Retinal pigment epithelial cell (primary cell): ENCODE results near the gene SEC31A.

Experiments
- DNase-seq: peaks from one replicate; pipeline ENCODE4 v3.0.0-alpha.2; 2010; ENCODE audit warnings: low read depth
- H3K4me3 ChIP-seq: 2 replicates; pipeline ENCODE4 v1.5.1; 2011; ENCODE audit warnings: mild to moderate bottlenecking, low read length, control low read depth, moderate library complexity
- TF ChIP-seq, protein P1 (sequence below): conservative IDR thresholded peaks from 2 replicates; pipeline ENCODE4 v1.5.1; 2011; ENCODE audit warnings: low read depth, low read length, control low read depth, inconsistent platforms

SEC31A gene

GRCh38 chr4:82893942-82894341 lies 3.0 kb upstream of the SEC31A start:
- TF ChIP-seq, protein P1, sequence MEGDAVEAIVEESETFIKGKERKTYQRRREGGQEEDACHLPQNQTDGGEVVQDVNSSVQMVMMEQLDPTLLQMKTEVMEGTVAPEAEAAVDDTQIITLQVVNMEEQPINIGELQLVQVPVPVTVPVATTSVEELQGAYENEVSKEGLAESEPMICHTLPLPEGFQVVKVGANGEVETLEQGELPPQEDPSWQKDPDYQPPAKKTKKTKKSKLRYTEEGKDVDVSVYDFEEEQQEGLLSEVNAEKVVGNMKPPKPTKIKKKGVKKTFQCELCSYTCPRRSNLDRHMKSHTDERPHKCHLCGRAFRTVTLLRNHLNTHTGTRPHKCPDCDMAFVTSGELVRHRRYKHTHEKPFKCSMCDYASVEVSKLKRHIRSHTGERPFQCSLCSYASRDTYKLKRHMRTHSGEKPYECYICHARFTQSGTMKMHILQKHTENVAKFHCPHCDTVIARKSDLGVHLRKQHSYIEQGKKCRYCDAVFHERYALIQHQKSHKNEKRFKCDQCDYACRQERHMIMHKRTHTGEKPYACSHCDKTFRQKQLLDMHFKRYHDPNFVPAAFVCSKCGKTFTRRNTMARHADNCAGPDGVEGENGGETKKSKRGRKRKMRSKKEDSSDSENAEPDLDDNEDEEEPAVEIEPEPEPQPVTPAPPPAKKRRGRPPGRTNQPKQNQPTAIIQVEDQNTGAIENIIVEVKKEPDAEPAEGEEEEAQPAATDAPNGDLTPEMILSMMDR: no peak
- no peak overlapping the region for H3K4me3 ChIP-seq
- no peak for DNase-seq

- H3K4me3 ChIP-seq: no peak overlapping the region
- TF ChIP-seq, protein P1: no peak
- no peak for DNase-seq
Measured at GRCh38 chr4:82892467-82892802, 1.5 kb upstream of the SEC31A start.

DNA sequence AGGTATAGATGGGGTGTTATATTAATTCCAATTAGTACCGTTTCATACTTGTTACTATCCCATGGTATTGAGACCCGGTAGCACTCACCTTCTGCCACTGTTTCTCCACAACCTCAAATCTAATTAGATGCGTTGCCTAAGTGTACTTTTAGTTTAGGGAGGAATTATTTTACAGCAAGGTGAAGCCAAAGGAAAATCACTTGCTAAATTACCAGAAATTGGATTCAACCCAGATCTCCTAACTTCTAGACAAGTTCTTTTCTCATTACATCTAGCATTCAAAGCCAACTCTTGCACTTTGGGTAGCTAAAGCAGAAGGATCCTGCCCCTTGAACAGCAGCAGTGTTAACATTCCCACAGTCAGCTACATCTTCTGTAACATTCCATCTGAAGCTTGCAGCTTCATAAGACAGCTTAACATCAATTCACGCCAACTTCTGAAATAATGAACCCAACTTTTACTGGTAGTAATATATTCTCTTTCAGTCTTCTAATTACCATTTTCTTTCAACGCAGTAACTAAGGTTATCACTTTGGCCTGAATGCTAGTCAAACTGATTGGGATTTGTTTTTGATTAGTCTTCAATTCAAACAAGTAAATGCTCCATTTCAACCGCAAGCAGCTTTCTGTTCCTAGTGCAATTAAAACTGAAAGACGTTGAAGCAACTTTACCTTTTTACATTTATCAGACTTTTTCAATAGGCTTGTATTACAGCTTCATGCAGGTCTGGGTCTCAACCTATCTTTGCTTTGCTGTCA lies 934 bp upstream of the SEC31A start:
- H3K4me3 ChIP-seq: peak overlapping the region; percentile 97
- TF ChIP-seq, protein P1: no peak
- no peak for DNase-seq

GRCh38 chr4:82890528-82890900 lies 439 bp downstream of the SEC31A start:
- no peak for DNase-seq
- TF ChIP-seq, protein P1: no peak
- H3K4me3 ChIP-seq: peak overlapping the region; percentile 97

DNA sequence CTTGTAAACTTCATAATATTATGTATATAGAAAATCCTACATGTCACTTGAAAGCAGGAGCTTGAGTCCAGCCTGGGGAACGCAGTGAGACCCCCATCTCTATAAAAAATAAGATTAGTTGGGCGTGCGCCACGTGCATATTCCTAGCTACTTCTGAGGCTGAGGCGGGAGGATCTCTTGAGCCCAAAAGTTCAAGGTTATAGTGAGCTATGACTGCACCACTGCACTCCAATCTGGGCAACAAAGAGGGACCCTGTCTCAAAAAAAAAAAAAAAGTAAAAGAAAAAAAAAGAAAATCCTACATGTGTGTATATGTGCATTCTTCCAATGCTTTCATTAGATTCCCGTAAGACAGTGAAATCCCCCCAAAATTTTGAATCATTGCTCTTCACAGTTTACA lies 1.7 kb downstream of the SEC31A start:
- TF ChIP-seq, protein P1: no peak
- DNase-seq: no peak
- peak overlapping the region; percentile 97 for H3K4me3 ChIP-seq

DNA sequence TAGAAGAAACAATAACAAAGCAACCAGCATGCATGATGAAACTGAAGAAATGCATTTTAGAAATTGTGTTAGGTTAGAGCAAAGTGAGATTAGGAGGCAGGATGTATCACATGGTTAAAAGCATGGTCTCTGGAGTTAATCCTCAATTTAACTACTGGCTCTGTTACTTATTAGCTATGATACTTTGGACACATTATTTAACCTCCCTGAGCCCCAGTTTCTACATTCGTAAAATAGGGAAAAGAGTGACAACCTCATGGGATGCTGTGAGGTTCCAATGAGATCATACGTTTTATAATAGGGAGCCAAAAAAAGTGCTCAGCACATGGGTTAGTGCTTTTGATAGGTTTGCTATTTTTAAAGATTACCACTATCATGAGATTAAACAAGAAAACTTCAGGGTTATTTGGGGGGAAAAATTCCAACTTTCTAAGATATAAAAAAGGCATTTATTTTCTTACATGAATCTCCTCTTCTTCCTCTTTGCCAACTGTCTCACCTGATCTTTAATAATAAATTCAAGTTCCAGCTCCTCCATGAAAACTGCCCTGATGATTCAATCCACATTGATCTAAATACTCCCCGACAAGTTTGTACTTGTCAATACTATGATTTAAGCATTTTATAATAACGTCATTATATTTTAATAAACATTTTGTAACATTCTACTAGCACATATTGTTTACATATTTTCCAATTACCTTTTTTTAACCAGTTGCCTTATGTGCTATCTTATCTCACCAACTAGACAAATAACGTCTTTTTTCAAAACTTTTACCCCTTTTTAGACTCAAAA lies 4.6 kb downstream of the SEC31A start:
- TF ChIP-seq, protein P1: no peak
- no peak overlapping the region for H3K4me3 ChIP-seq
- DNase-seq: no peak

DNA sequence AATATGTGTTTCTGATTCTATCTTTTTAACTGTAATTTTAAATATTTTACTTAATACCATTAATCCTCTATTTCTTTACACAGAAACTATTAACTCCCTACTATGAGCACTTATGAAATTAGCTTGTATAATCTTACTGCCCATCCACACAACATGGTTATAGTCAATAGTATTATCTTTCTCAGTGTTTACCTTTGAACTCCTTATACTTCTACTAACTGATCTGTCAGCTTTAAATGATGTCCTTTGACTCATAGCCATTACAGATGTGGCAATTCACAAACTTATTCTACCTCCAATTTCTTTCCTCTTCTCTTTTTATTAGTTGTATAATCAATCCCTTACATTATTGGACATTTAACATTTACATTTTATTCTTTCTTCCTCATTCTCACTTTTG lies 5.5 kb downstream of the SEC31A start:
- DNase-seq: no peak

More for the DNA sequence above, 5.5 kb downstream of the SEC31A start:
- H3K4me3 ChIP-seq: no peak overlapping the region
- TF ChIP-seq, protein P1: no peak
